Transverse colon (tissue), 3 donors: ENCODE measurements around the gene CDK13.

Experiments
- POLR2A ChIP-seq: fragments of 450-650 bp; IDR thresholded peaks from one replicate; pipeline ENCODE4 v1.6.1; 2016; ENCODE audit warnings: antibody characterized with exemption, mild to moderate bottlenecking, moderate library complexity
- TF ChIP-seq, protein P1 (sequence below), 5 experiments: fragments of 200-600 bp in 3 of 5; fragments of 450-650 bp in 2 of 5; sonication (generic) in 3 of 5; IDR thresholded peaks; 1 replicate in 2 of 5; 2 replicates in 3 of 5; pipeline ENCODE4 v1.5.1; 2016 to 2017; ENCODE audit warnings: antibody characterized with exemption in 5 of 5, inconsistent platforms in 3 of 5, mild to moderate bottlenecking in 2 of 5, moderate library complexity in 1 of 5

DNA sequence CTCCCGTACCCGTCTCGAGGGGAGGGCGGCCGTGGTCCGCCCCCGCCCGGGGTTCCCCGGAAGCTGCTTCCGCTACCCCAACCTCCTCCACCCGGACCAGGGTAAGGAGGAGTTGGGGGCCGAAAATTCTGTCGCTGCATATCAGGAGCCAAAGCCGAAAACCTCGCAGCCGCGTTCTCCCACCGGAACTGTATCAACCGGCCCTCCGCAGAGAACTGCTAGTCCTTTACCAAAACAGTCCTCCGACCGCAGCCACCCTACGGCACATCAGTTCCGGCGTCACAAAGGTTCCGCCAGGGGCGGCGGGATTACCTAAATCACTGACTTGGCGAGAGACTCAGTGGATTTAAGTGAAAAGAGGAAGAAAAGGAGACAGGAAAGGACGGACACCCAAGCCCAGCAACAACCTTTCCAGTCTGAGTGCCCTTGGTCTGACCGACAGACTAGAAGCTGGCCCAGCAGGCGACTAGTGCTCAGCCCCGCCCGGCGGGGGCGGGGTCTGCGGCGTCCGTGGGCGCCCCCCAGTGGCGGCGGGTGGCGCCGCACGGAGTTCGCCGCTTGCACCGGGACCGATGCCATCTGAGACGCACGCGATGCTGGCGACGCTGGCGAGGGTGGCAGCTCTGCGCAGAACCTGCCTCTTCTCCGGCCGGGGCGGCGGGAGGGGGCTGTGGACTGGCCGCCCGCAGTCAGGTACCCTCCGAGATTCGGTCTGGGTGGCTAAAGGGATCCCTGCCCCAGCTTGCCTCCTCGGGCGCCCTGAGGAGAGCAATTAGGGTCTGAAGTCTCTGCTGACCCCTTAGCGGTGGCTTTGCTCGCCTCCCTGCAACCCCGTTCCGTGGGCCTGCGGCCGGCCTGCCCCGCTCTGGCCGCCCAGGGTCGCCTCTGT, 184.6 kb downstream of the CDK13 start, which contains the start of the genes MPLKIP and SUGCT:
- TF ChIP-seq, protein P1, sequence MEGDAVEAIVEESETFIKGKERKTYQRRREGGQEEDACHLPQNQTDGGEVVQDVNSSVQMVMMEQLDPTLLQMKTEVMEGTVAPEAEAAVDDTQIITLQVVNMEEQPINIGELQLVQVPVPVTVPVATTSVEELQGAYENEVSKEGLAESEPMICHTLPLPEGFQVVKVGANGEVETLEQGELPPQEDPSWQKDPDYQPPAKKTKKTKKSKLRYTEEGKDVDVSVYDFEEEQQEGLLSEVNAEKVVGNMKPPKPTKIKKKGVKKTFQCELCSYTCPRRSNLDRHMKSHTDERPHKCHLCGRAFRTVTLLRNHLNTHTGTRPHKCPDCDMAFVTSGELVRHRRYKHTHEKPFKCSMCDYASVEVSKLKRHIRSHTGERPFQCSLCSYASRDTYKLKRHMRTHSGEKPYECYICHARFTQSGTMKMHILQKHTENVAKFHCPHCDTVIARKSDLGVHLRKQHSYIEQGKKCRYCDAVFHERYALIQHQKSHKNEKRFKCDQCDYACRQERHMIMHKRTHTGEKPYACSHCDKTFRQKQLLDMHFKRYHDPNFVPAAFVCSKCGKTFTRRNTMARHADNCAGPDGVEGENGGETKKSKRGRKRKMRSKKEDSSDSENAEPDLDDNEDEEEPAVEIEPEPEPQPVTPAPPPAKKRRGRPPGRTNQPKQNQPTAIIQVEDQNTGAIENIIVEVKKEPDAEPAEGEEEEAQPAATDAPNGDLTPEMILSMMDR (IDR thresholded peaks at IDR 0.05): peak; percentile 94 to 99 (median 98)
- peak; percentile 78 for TF ChIP-seq POLR2A
